BLaER1 treated with 17β-estradiol and CSF1 and Interleukin-3, amounts not matched to agents 10 nM and 100 nM (cell line): Measurements from ENCODE around the gene TCF20.

ENCODE experiments used
- H3K27ac ChIP-seq, 11 experiments: shearing (Covaris generic); formaldehyde crosslinking; 2 replicates each; pipeline ENCODE4 v1.8.1; 2022
- H3K27me3 ChIP-seq, 11 experiments: shearing (Covaris generic); formaldehyde crosslinking; 2 replicates each; pipeline ENCODE4 v1.8.1; 2022
- H3K36me3 ChIP-seq, 11 experiments: shearing (Covaris generic); formaldehyde crosslinking; 2 replicates each; pipeline ENCODE4 v1.8.1; 2022
- H3K4me1 ChIP-seq, 10 experiments: shearing (Covaris generic); formaldehyde crosslinking; 2 replicates each; pipeline ENCODE4 v1.8.1; 2022
- H3K4me2 ChIP-seq, 11 experiments: shearing (Covaris generic); formaldehyde crosslinking; 2 replicates each; pipeline ENCODE4 v1.8.1; 2022
- H3K4me3 ChIP-seq, 10 experiments: shearing (Covaris generic); formaldehyde crosslinking; 2 replicates each; pipeline ENCODE4 v1.8.1; 2022
- H3K9ac ChIP-seq, 11 experiments: shearing (Covaris generic); formaldehyde crosslinking; 2 replicates each; pipeline ENCODE4 v1.8.1; 2022
- H3K9me3 ChIP-seq, 11 experiments: shearing (Covaris generic); formaldehyde crosslinking; replicated peaks in 1 of 11; 2 replicates each; pipeline ENCODE4 v1.8.1; 2022
- H4K20me1 ChIP-seq, 11 experiments: shearing (Covaris generic); formaldehyde crosslinking; 2 replicates each; pipeline ENCODE4 v1.8.1; 2022
- Cebpa-rat ChIP-seq, 11 experiments: shearing (Covaris generic); IDR thresholded peaks; 2 replicates each; pipeline ENCODE4 v1.8.1; 2022

The TCF20 gene

GRCh38 chr22:42270176-42270509, 310 bp downstream of the TCF20 start:
- Histone ChIP-seq H3K4me2 (peak overlapping the region; percentile 88 to 97 (median 91)), H3K4me3 (peak overlapping the region; percentile 87 to 100 (median 99)), H3K4me1 (peaks cover 24 to 45% (median 38%) of the 10 kb centered on the region in 10 experiments), H3K9me3 (no peaks in the 10 kb centered on the region; a peak in 1 of 22 replicates), H3K36me3 (peaks cover 0 to 13% (median 6%) of the 10 kb centered on the region in 11 experiments; a peak in 5 of 22 replicates), H3K27me3 (no peaks in the 10 kb centered on the region), H4K20me1 (peaks cover 44 to 50% (median 49%) of the 10 kb centered on the region in 11 experiments), H3K27ac (peak overlapping the region; percentile 76 to 92 (median 86)), H3K9ac (peak overlapping the region; percentile 88 to 96 (median 93))
- TF ChIP-seq Cebpa-rat (IDR thresholded peaks at IDR 0.05): no peak

DNA sequence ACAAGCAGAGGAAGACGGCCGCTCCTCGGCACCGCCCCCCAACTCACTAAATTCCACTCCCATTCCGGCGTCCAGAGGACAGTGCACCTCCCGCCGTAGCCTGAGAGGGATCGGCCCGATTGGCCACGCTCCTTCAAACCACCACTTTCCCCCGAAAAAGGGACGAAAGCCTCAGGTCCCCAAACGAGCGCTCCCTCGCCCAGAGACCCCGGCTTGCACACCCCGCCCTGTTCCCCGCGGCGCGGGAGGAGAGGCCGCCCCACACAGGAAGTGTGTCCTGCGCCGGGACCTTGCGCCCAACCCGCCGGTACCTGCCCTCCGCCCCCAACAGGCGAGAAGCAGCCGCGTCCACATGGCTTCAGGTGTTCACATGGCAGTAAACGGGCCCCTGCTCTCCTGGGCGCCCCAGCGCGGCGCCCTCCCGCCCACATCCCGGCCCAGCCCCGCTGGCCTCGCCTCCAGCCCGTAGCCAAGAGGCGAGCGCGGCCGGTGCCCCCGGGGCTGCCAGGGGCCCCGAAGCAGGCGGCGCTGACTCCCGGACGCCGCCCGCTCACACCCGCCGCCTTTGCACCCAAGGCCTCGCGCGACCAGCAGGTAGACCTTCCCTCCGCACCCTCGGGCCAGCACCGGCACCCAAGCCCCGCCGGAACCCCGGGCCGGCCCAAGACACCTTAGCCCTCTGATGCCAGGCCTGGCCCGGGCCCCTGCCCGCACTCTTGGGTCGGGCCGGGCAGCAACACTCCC, 849 bp downstream of the TCF20 start:
- peak overlapping the region; percentile 76 to 92 (median 86) for H3K27ac ChIP-seq
- peaks cover 0 to 13% (median 6%) of the 10 kb centered on the region in 11 experiments; a peak in 5 of 22 replicates for H3K36me3 ChIP-seq
- peak overlapping the region; percentile 87 to 100 (median 99) for H3K4me3 ChIP-seq
- H3K9me3 ChIP-seq: no peaks in the 10 kb centered on the region; a peak in 1 of 22 replicates
- H3K9ac ChIP-seq: peak overlapping the region; percentile 88 to 96 (median 93)
- peaks cover 26 to 50% (median 42%) of the 10 kb centered on the region in 10 experiments for H3K4me1 ChIP-seq
- no peaks in the 10 kb centered on the region for H3K27me3 ChIP-seq
- peaks cover 49 to 55% (median 54%) of the 10 kb centered on the region in 11 experiments for H4K20me1 ChIP-seq
- H3K4me2 ChIP-seq: peak overlapping the region; percentile 88 to 97 (median 91)
- no peak for TF ChIP-seq Cebpa-rat (IDR thresholded peaks at IDR 0.05)

GRCh38 chr22:42268852-42269410, 1.5 kb downstream of the TCF20 start:
- Histone ChIP-seq H3K36me3 (peaks cover 0 to 13% (median 6%) of the 10 kb centered on the region in 11 experiments; a peak in 5 of 22 replicates), H3K4me2 (peak overlapping the region; percentile 88 to 97 (median 91)), H3K4me3 (peak overlapping the region; percentile 87 to 100 (median 99)), H3K27me3 (no peaks in the 10 kb centered on the region), H4K20me1 (peaks cover 55 to 60% (median 59%) of the 10 kb centered on the region in 11 experiments), H3K9ac (peak overlapping the region; percentile 88 to 96 (median 93)), H3K27ac (peak overlapping the region in 10 of 11 experiments; percentile 80 to 92 (median 86); a peak in 20 of 22 replicates), H3K4me1 (peaks cover 30 to 55% (median 47%) of the 10 kb centered on the region in 10 experiments), H3K9me3 (no peaks in the 10 kb centered on the region; a peak in 1 of 22 replicates)
- TF ChIP-seq Cebpa-rat (IDR thresholded peaks at IDR 0.05): no peak

GRCh38 chr22:42265321-42265720, 5.1 kb downstream of the TCF20 start:
- Histone ChIP-seq H3K27me3 (no peaks in the 10 kb centered on the region), H3K9ac (no peak overlapping the region), H3K9me3 (no peaks in the 10 kb centered on the region), H3K4me2 (peak overlapping the region in 3 of 11 experiments; percentile 1 to 11 (median 5); a peak in 2 of 22 replicates), H3K4me3 (no peak overlapping the region), H4K20me1 (peaks cover 78 to 96% (median 94%) of the 10 kb centered on the region in 11 experiments), H3K27ac (no peak overlapping the region), H3K4me1 (peaks cover 41 to 81% (median 73%) of the 10 kb centered on the region in 10 experiments), H3K36me3 (peaks cover 0 to 17% (median 6%) of the 10 kb centered on the region in 11 experiments; a peak in 5 of 22 replicates)
- TF ChIP-seq Cebpa-rat (IDR thresholded peaks at IDR 0.05): no peak

GRCh38 chr22:42263944-42264343, 6.5 kb downstream of the TCF20 start:
- Histone ChIP-seq H3K27me3 (no peaks in the 10 kb centered on the region), H3K4me3 (no peak overlapping the region), H3K9ac (no peak overlapping the region), H3K36me3 (peaks cover 0 to 17% (median 6%) of the 10 kb centered on the region in 11 experiments; a peak in 5 of 22 replicates), H3K4me1 (peaks cover 41 to 91% (median 83%) of the 10 kb centered on the region in 10 experiments), H3K9me3 (no peaks in the 10 kb centered on the region), H4K20me1 (peaks cover 79 to 99% (median 98%) of the 10 kb centered on the region in 11 experiments), H3K27ac (peak overlapping the region in 8 of 11 experiments; percentile 36 to 56 (median 50); a peak in 12 of 22 replicates), H3K4me2 (peak overlapping the region in 10 of 11 experiments; percentile 39 to 74 (median 67); a peak in 19 of 22 replicates)
- TF ChIP-seq Cebpa-rat (IDR thresholded peaks at IDR 0.05): no peak

GRCh38 chr22:42262964-42263363, 7.5 kb downstream of the TCF20 start:
- peak overlapping the region in 8 of 11 experiments; percentile 36 to 56 (median 50); a peak in 12 of 22 replicates for H3K27ac ChIP-seq
- peaks cover 0 to 17% (median 6%) of the 10 kb centered on the region in 11 experiments; a peak in 5 of 22 replicates for H3K36me3 ChIP-seq
- H3K9ac ChIP-seq: peak overlapping the region in 1 of 11 experiments; percentile 10; a peak in 2 of 22 replicates
- H3K9me3 ChIP-seq: no peaks in the 10 kb centered on the region
- H3K4me1 ChIP-seq: peaks cover 41 to 89% (median 82%) of the 10 kb centered on the region in 10 experiments
- peaks cover 79 to 99% (median 98%) of the 10 kb centered on the region in 11 experiments for H4K20me1 ChIP-seq
- no peak overlapping the region for H3K4me3 ChIP-seq
- H3K27me3 ChIP-seq: no peaks in the 10 kb centered on the region
- H3K4me2 ChIP-seq: peak overlapping the region; percentile 36 to 74 (median 67)
- TF ChIP-seq Cebpa-rat (IDR thresholded peaks at IDR 0.05): no peak

- Histone ChIP-seq H3K9ac (no peak overlapping the region), H3K27ac (0 out of 22 replicates have a peak overlapping the region, but pooled peaks of 1 of the 11 experiments have one; percentile 53), H3K36me3 (peaks cover 0 to 6% (median 0%) of the 10 kb centered on the region in 11 experiments; a peak in 2 of 22 replicates), H3K4me3 (no peak overlapping the region), H4K20me1 (peaks cover 79 to 99% (median 97%) of the 10 kb centered on the region in 11 experiments), H3K27me3 (no peaks in the 10 kb centered on the region), H3K9me3 (no peaks in the 10 kb centered on the region), H3K4me2 (peak overlapping the region in 3 of 11 experiments; percentile 37 to 70 (median 67); a peak in 3 of 22 replicates), H3K4me1 (peaks cover 41 to 83% (median 74%) of the 10 kb centered on the region in 10 experiments)
- TF ChIP-seq Cebpa-rat (IDR thresholded peaks at IDR 0.05): no peak
These were observed 9.2 kb downstream of the TCF20 start for GRCh38 chr22:42261296-42261695.

DNA sequence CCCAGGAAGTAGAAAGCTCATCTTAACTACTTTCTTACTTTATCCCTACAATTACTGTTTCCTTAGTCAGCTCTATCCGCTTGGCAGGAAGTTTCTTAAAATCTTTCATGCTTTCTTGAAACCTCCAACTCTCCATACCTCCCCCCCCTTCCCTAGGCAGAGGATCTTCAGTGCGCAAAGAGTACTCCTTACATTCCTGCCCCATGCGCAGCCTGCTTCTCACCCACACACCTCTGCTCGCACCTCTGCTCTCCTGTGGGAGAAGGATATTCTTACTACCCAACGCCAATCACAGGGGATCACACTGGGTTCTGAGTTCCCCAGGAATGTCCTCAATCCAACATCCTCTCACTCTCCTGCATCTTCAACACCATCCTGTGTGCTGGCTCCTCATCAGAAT, 12.3 kb downstream of the TCF20 start:
- Histone ChIP-seq H4K20me1 (peaks cover 74 to 100% (median 95%) of the 10 kb centered on the region in 11 experiments), H3K9me3 (no peaks in the 10 kb centered on the region), H3K4me1 (peaks cover 26 to 58% (median 47%) of the 10 kb centered on the region in 10 experiments), H3K27ac (no peak overlapping the region), H3K4me3 (no peak overlapping the region), H3K9ac (no peak overlapping the region), H3K36me3 (peaks cover 0 to 14% (median 5%) of the 10 kb centered on the region in 11 experiments; a peak in 12 of 22 replicates), H3K4me2 (peak overlapping the region in 4 of 11 experiments; percentile 5 to 61 (median 33); a peak in 1 of 22 replicates), H3K27me3 (no peaks in the 10 kb centered on the region)
- no peak for TF ChIP-seq Cebpa-rat (IDR thresholded peaks at IDR 0.05)
